PC-9 (cell line): ENCODE data around the gene SIGLEC9.

Experiments used
- EZH2 ChIP-seq: fragments of 200-600 bp; sonication (generic); IDR thresholded peaks from 2 replicates; pipeline ENCODE4 v1.8.0; 2017; ENCODE audit warnings: antibody characterized with exemption, low read depth
- TF ChIP-seq, protein P1 (sequence below): fragments of 200-600 bp; sonication (generic); conservative IDR thresholded peaks from 2 replicates; pipeline ENCODE4 v1.6.1; 2017; ENCODE audit warnings: mixed run types, antibody characterized with exemption, mild to moderate bottlenecking, moderate library complexity

DNA sequence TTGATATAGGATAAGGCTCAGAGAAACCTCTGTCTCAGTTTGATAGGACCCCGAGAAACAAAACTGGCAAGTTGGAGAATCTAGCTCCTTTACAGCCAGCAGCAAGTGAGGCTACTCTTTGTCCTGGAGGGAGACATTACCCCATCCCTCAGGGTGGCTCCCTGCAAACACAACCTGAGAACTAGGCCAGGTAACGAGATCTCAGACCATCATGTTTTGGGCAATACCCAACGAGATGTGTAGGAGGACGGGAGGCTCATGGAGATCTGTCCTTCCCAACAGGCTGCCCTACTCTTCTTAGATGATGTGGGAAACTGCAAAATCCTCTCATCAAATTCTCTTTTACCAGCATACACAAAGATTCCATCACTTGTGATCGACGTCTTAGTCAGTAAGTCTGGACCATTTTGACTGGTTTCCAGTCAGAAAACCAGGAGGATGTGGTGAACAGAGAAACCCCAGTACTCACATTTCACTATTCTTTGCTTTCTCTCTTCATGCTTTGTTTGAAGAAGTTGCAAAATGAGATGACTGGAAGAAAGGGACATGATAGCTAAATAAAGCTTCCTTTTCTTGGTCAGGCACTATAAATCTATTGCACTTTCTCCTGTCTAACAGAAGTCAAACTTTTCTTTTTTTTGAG lies 10.5 kb upstream of the SIGLEC9 start:
- no peak for TF ChIP-seq EZH2
- TF ChIP-seq, protein P1, sequence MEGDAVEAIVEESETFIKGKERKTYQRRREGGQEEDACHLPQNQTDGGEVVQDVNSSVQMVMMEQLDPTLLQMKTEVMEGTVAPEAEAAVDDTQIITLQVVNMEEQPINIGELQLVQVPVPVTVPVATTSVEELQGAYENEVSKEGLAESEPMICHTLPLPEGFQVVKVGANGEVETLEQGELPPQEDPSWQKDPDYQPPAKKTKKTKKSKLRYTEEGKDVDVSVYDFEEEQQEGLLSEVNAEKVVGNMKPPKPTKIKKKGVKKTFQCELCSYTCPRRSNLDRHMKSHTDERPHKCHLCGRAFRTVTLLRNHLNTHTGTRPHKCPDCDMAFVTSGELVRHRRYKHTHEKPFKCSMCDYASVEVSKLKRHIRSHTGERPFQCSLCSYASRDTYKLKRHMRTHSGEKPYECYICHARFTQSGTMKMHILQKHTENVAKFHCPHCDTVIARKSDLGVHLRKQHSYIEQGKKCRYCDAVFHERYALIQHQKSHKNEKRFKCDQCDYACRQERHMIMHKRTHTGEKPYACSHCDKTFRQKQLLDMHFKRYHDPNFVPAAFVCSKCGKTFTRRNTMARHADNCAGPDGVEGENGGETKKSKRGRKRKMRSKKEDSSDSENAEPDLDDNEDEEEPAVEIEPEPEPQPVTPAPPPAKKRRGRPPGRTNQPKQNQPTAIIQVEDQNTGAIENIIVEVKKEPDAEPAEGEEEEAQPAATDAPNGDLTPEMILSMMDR, result no peak
